Activated naive CD4-positive, alpha-beta T cell treated with anti-CD3 and anti-CD28 coated beads for 36 hours (primary cell): ENCODE measurements around the gene GABRG3. TPM values are rescaled to one million over a fixed set of nuclear protein-coding genes. Genes with fewer than 3 reads are reported as not detected.

Source experiments
- CTCF ChIA-PET: fragments of 350-600 bp; sonication (Branson Sonifier 250); formaldehyde crosslinking; loops from one replicate; lab custom pipeline; 2021; ENCODE audit warnings: antibody characterized with exemption; lab: Charles Lee
- DNase-seq: peaks from one replicate; pipeline ENCODE4 v3.0.0-alpha.2; 2020
- H3K27ac Mint-ChIP-seq: one replicate; pipeline ENCODE4 v1.8.0; 2021; ENCODE audit warnings: mild to moderate bottlenecking, mixed read lengths
- H3K27me3 Mint-ChIP-seq: one replicate; pipeline ENCODE4 v1.8.0; 2021; ENCODE audit warnings: low read depth, mixed read lengths
- H3K36me3 Mint-ChIP-seq: one replicate; pipeline ENCODE4 v1.8.0; 2021; ENCODE audit warnings: low read depth, mixed read lengths
- H3K4me1 Mint-ChIP-seq: one replicate; pipeline ENCODE4 v1.8.0; 2021; ENCODE audit warnings: low read depth, mixed read lengths
- H3K4me3 Mint-ChIP-seq: one replicate; pipeline ENCODE4 v1.8.0; 2021; ENCODE audit warnings: mild to moderate bottlenecking, moderate library complexity, mixed read lengths
- H3K9me3 Mint-ChIP-seq: one replicate; pipeline ENCODE4 v1.8.0; 2021; ENCODE audit warnings: mixed read lengths
- intact Hi-C: fragments of 100-400 bp; cut with micrococcal nuclease; formaldehyde crosslinking; loops from one replicate; pipeline ENCODE4 v1.15.1; 2023
- total RNA-seq, 2 experiments: library from RNA; stranded (reverse); gene quantifications; one replicate each; pipeline ENCODE4 v1.2.3, GENCODE V29; 2021

Gene GABRG3
- total RNA-seq, 2 experiments from 2014 or later = not detected

GRCh38 chr15:27582726-27583410, 611.9 kb downstream of the GABRG3 start:
- intact Hi-C loops = no loop called here
- Mint-ChIP-seq H3K9me3 (no peaks in the 10 kb centered on the region), H3K36me3 (no peaks in the 10 kb centered on the region), H3K27me3 (no peaks in the 10 kb centered on the region), H3K27ac (no peak overlapping the region), H3K4me3 (no peak overlapping the region), H3K4me1 (no peaks in the 10 kb centered on the region)
- CTCF ChIA-PET = no interaction called here
- no peak for DNase-seq

GRCh38 chr15:27583651-27584050, 612.7 kb downstream of the GABRG3 start:
- Mint-ChIP-seq H3K9me3 (no peaks in the 10 kb centered on the region), H3K4me3 (no peak overlapping the region), H3K27ac (no peak overlapping the region), H3K27me3 (no peaks in the 10 kb centered on the region), H3K4me1 (no peaks in the 10 kb centered on the region), H3K36me3 (no peaks in the 10 kb centered on the region)
- CTCF ChIA-PET = no interaction called here
- intact Hi-C loops = no loop called here
- DNase-seq = no peak

- Mint-ChIP-seq H3K27me3 (no peaks in the 10 kb centered on the region), H3K4me1 (no peaks in the 10 kb centered on the region), H3K9me3 (peaks cover 4% of the 10 kb centered on the region), H3K4me3 (no peak overlapping the region), H3K27ac (no peak overlapping the region), H3K36me3 (no peaks in the 10 kb centered on the region)
- DNase-seq = no peak
- intact Hi-C loops = no loop called here
- CTCF ChIA-PET = no interaction called here
These were observed 614.2 kb downstream of the GABRG3 start for GRCh38 chr15:27585041-27585640.

GRCh38 chr15:27587810-27588209, 616.8 kb downstream of the GABRG3 start:
- H3K4me3 Mint-ChIP-seq = no peak overlapping the region
- H3K27me3 Mint-ChIP-seq = no peaks in the 10 kb centered on the region
- no peaks in the 10 kb centered on the region for H3K4me1 Mint-ChIP-seq
- no peaks in the 10 kb centered on the region for H3K36me3 Mint-ChIP-seq
- no peak overlapping the region for H3K27ac Mint-ChIP-seq
- no peak for DNase-seq
- CTCF ChIA-PET = no interaction called here
- intact Hi-C loops = no loop called here
- H3K9me3 Mint-ChIP-seq = peaks cover 4% of the 10 kb centered on the region

- Mint-ChIP-seq H3K9me3 (peaks cover 4% of the 10 kb centered on the region), H3K36me3 (no peaks in the 10 kb centered on the region), H3K27ac (no peak overlapping the region), H3K27me3 (peaks cover 2% of the 10 kb centered on the region), H3K4me3 (no peak overlapping the region), H3K4me1 (no peaks in the 10 kb centered on the region)
- CTCF ChIA-PET = no interaction called here
- no peak for DNase-seq
- intact Hi-C loops = no loop called here
These were observed 618.3 kb downstream of the GABRG3 start for GRCh38 chr15:27589260-27589659.

- no peaks in the 10 kb centered on the region for H3K4me1 Mint-ChIP-seq
- intact Hi-C loops = no loop called here
- CTCF ChIA-PET = no interaction called here
- no peak for DNase-seq
- H3K4me3 Mint-ChIP-seq = no peak overlapping the region
- no peaks in the 10 kb centered on the region for H3K36me3 Mint-ChIP-seq
- H3K9me3 Mint-ChIP-seq = peaks cover 4% of the 10 kb centered on the region
- H3K27ac Mint-ChIP-seq = no peak overlapping the region
- H3K27me3 Mint-ChIP-seq = peaks cover 2% of the 10 kb centered on the region
These were observed 618.8 kb downstream of the GABRG3 start for GRCh38 chr15:27589782-27590181.

Other genes with a start within 250 kb of the GABRG3 start
- under 1 TPM in 1 of 2 experiments, not detected in 1; 0.19 TPM for gene GABRB3, start 198.1 kb upstream of the GABRG3 start, total RNA-seq
- not detected for gene GABRA5, start 104.1 kb upstream of the GABRG3 start, total RNA-seq